K562 (cell line): ENCODE data around the gene CTDSP1. TPM values are rescaled to one million over a fixed set of nuclear protein-coding genes. Genes with fewer than 3 reads are reported as not detected.

ENCODE experiments used
- ATAC-seq: fragments of 200-7000 bp; cut with Tn5 transposase; 3 replicates; pipeline ENCODE4 v1.9.1; 2020; ENCODE audit warnings: moderate library complexity
- BruUV-seq: library from RNA; stranded (reverse); fragments of 400-500 nt; replicated peaks from 2 replicates; lab custom pipeline; 2021; lab: Mats Ljungman, UMichigan
- CTCF ChIA-PET: fragments of 300-600 bp; formaldehyde crosslinking; extraction: SDS; loops from one replicate; lab custom pipeline; 2021; ENCODE audit warnings: low intra/inter-chr PET ratio; lab: Yijun Ruan, JAX
- POLR2A ChIA-PET: fragments of 300-600, 350-650 bp; sonication (Branson Sonifier 250); formaldehyde crosslinking; extraction: SDS; loops from one replicate; lab custom pipeline; 2021; ENCODE audit warnings: antibody characterized with exemption, inconsistent platforms; lab: Yijun Ruan, JAX
- DNase-seq, 4 experiments: peaks; one replicate each; pipeline versions ENCODE4 v3.0.0 to v3.0.0-alpha.2; 2011 to 2018; ENCODE audit warnings: low spot score in 3 of 4, mixed read lengths in 3 of 4; ENCODE audit errors: extremely low read depth in 1 of 4
- FAIRE-seq: peaks from 2 replicates; lab custom pipeline; 2011; peaks lifted over from hg19 to GRCh38; lab: Jason Lieb, UNC
- H2AFZ ChIP-seq: 2 replicates; pipeline ENCODE4 v1.6.0; 2011; ENCODE audit warnings: low read depth, low read length, control low read depth, inconsistent platforms
- H3K27ac ChIP-seq: fragments of 200-600 bp; 3 replicates; pipeline ENCODE4 v1.8.0; 2011; ENCODE audit warnings: low read depth, mild to moderate bottlenecking, control low read depth, inconsistent platforms, low read length, moderate library complexity, mixed read lengths; ENCODE audit errors: extremely low read depth
- H3K27me3 ChIP-seq, 2 experiments: fragments of 300-600 bp in 1 of 2; 2 replicates in 1 of 2; 3 replicates in 1 of 2; pipeline versions ENCODE4 v1.6.0 to v1.8.0; 2011; ENCODE audit warnings: inconsistent platforms in 2 of 2, low read length in 2 of 2, mild to moderate bottlenecking in 1 of 2, mixed read lengths in 1 of 2, moderate library complexity in 1 of 2; ENCODE audit not compliant: control insufficient read depth in 2 of 2, insufficient read depth in 2 of 2
- H3K36me3 ChIP-seq: fragments of 300-600 bp; 3 replicates; pipeline ENCODE4 v1.8.0; 2011; ENCODE audit warnings: mild to moderate bottlenecking, low read length, inconsistent platforms; ENCODE audit not compliant: control insufficient read depth, insufficient read depth
- H3K4me1 ChIP-seq, 2 experiments: fragments of 200-600 bp in 1 of 2; replicated peaks in 1 of 2; 2 replicates in 1 of 2; 3 replicates in 1 of 2; pipeline versions ENCODE4 v1.5.1 to v1.8.0; 2011; ENCODE audit warnings: inconsistent platforms in 2 of 2, low read length in 2 of 2, mild to moderate bottlenecking in 1 of 2, mixed read lengths in 1 of 2, moderate library complexity in 1 of 2; ENCODE audit not compliant: control insufficient read depth in 2 of 2, insufficient read depth in 2 of 2
- H3K4me2 ChIP-seq: 2 replicates; pipeline ENCODE4 v1.6.1; 2011; ENCODE audit warnings: low read length, control low read depth, inconsistent platforms, mixed read lengths; ENCODE audit not compliant: insufficient read depth
- H3K4me3 ChIP-seq: fragments of 200-600 bp; sonication (generic), shearing (Covaris generic); 2 replicates; pipeline ENCODE4 v1.5.1; 2016; ENCODE audit warnings: control low read depth, inconsistent platforms
- H3K79me2 ChIP-seq: fragments of 200-600 bp; 3 replicates; pipeline ENCODE4 v1.8.0; 2011; ENCODE audit warnings: low read length, inconsistent platforms; ENCODE audit not compliant: control insufficient read depth, insufficient read depth
- H3K9ac ChIP-seq, 2 experiments: 2 replicates each; pipeline versions ENCODE4 v1.6.0 to v1.6.1; 2011; ENCODE audit warnings: low read depth in 2 of 2, low read length in 2 of 2, control low read depth in 1 of 2, inconsistent platforms in 1 of 2, mild to moderate bottlenecking in 1 of 2, mixed read lengths in 1 of 2; ENCODE audit not compliant: insufficient read depth in 1 of 2
- H3K9me1 ChIP-seq: one replicate; pipeline ENCODE4 v1.6.0; 2011; ENCODE audit warnings: inconsistent platforms, mild to moderate bottlenecking, low read length, moderate library complexity; ENCODE audit not compliant: control insufficient read depth, insufficient read depth
- H3K9me3 ChIP-seq: replicated peaks from 2 replicates; pipeline ENCODE4 v1.5.1; 2011; ENCODE audit warnings: low read depth, low read length, inconsistent platforms; ENCODE audit not compliant: control insufficient read depth, insufficient read depth
- H4K20me1 ChIP-seq: replicated peaks from 2 replicates; pipeline ENCODE4 v1.6.1; 2011; ENCODE audit warnings: low read length, inconsistent platforms, mixed read lengths; ENCODE audit not compliant: control insufficient read depth, insufficient read depth
- KLF13 ChIP-seq: fragments of 450-650 bp; IDR thresholded peaks from 2 replicates; pipeline ENCODE4 v1.6.1; 2016; ENCODE audit warnings: missing genetic modification characterization, low read depth, mild to moderate bottlenecking, missing compliant biosample characterization, moderate library complexity, borderline replicate concordance
- MBD2 ChIP-seq: sonication (generic); IDR thresholded peaks from 2 replicates; pipeline ENCODE4 v1.6.1; 2016; ENCODE audit warnings: low read depth, borderline replicate concordance
- POLR2AphosphoS5 ChIP-seq: IDR thresholded peaks from 2 replicates; pipeline ENCODE4 v1.6.1; 2011; ENCODE audit warnings: mild to moderate bottlenecking, low read depth, low read length, moderate library complexity; ENCODE audit not compliant: control insufficient read depth, insufficient read depth
- SAP30 ChIP-seq: fragments of 200-600 bp; sonication (generic); IDR thresholded peaks from 2 replicates; pipeline ENCODE4 v1.6.1; 2012; ENCODE audit warnings: borderline replicate concordance, low read depth, mild to moderate bottlenecking, moderate library complexity, low read length, control low read depth, inconsistent platforms; ENCODE audit not compliant: insufficient read depth, poor library complexity, severe bottlenecking
- WGBS: fragments of 100-300 bp; shearing (Covaris generic); methylation state at CpG from one replicate; pipeline ENCODE4 v1.1.6; 2016; ENCODE audit warnings: low coverage, mixed read lengths; ENCODE audit not compliant: insufficient coverage; ENCODE audit errors: missing lambda C conversion rate; 5-methylcytosine and 5-hydroxymethylcytosine counted together
- in situ Hi-C: fragments of 300-500 bp; cut with MboI; formaldehyde crosslinking; loops from 4 replicates; pipeline ENCODE4 v1.15.0; 2018; ENCODE audit warnings: inconsistent platforms, mixed read lengths
- intact Hi-C: fragments of 100-400 bp; cut with micrococcal nuclease; formaldehyde crosslinking; loops from 2 replicates; pipeline ENCODE4 v1.14.2; 2022
- polyA plus RNA-seq, 8 experiments: library from polyadenylated mRNA; depleted of rRNA in 4 of 8; stranded (reverse) in 5 of 8; unstranded in 3 of 8; fragments of >200 nt; fragmentation: Nextera tagmentation in 2 of 8; fragmentation: Illumina TruSeq in 1 of 8; extraction: Ambion mirVana in 2 of 8; extraction: Trizol in 1 of 8; gene quantifications; 2 replicates each; pipeline versions ENCODE4 v1.2.1 to v1.2.3, GENCODE V29; 2011 to 2014; ENCODE audit warnings: inconsistent platforms in 1 of 8, missing spikeins in 1 of 8
- total RNA-seq, 7 experiments: library from RNA; depleted of rRNA in 6 of 7; stranded (reverse); fragments of >200 nt in 6 of 7; fragmentation: Illumina TruSeq in 2 of 7; extraction: Trizol in 2 of 7; gene quantifications; 2 replicates each; pipeline versions ENCODE4 v1.2.1 to v1.2.3, GENCODE V29; 2011 to 2021; ENCODE audit warnings: low replicate concordance in 1 of 7
- TF ChIP-seq, protein P1 (sequence below), 2 experiments: fragments of 450-650 bp in 1 of 2; sonication (generic) in 1 of 2; formaldehyde crosslinking in 1 of 2; IDR thresholded peaks in 1 of 2; conservative IDR thresholded peaks in 1 of 2; 2 replicates each; pipeline versions ENCODE4 v1.6.1 to v1.8.1; 2016 to 2023; ENCODE audit warnings: mild to moderate bottlenecking in 2 of 2, moderate library complexity in 2 of 2, inconsistent platforms in 1 of 2, missing genetic modification reagents in 1 of 2
- TF ChIP-seq, protein P2 (sequence below): fragments of 450-650 bp; formaldehyde crosslinking; IDR thresholded peaks from 2 replicates; pipeline ENCODE4 v1.4.0; 2022; ENCODE audit warnings: mild to moderate bottlenecking, moderate library complexity
- TF ChIP-seq, protein P3 (sequence below): IDR thresholded peaks from 2 replicates; pipeline ENCODE4 v1.6.1; 2011; ENCODE audit warnings: borderline replicate concordance, low read depth, mild to moderate bottlenecking, moderate library complexity, low read length; ENCODE audit not compliant: insufficient read depth, poor library complexity, severe bottlenecking

The CTDSP1 gene
- total and polyA plus RNA-seq, 9 of the 15 experiments (the other 6 are each of a cell fraction or from before 2014, with no cell fraction given) = 2.4 to 74.8 (median 45.8) TPM

DNA sequence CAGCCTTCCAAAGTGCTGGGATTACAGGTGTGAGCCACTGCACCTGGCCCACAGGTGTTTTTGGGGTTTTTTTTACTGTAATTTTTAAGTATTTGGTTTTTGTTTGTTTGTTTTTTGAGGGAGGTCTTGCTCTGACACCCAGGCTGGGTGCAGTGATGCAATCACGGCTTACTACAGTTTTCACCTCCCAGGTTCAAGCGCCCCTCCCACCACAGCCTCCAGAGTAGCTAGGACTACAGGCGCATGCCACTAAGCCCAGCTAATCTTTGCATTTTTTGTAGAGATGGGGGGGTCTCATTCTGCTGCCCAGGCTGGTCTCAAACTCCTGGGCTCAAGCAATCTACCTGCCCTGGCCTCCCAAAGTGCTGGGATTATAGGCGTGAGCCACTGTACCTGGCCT lies 24.9 kb upstream of the CTDSP1 start:
- H3K36me3 ChIP-seq = no peaks in the 10 kb centered on the region
- DNase-seq (no peak), ATAC-seq (no peak)
- BruUV-seq = no TSS peak
- in situ Hi-C loops = no loop called here
- no peaks in the 10 kb centered on the region for H3K27me3 ChIP-seq
- intact Hi-C loops = no loop called here
- H3K79me2 ChIP-seq = no peaks in the 10 kb centered on the region
- no peak overlapping the region for H3K9ac ChIP-seq
- H4K20me1 ChIP-seq = no peaks in the 10 kb centered on the region
- WGBS = 33% methylated on average over 1 of the region's 4 CpGs
- POLR2A ChIA-PET = interaction anchor here (0.5 to 0.7 kb wide), 3 partner anchors 84 to 208 kb away, joined by 3 to 5 read pairs (median 4); no protein-coding TSS in a partner anchor
- no peaks in the 10 kb centered on the region for H3K9me1 ChIP-seq
- H3K4me3 ChIP-seq = no peak overlapping the region
- H3K27ac ChIP-seq = no peak overlapping the region
- H3K9me3 ChIP-seq = no peaks in the 10 kb centered on the region
- no peak for TF ChIP-seq MBD2
- TF ChIP-seq, protein P1, sequence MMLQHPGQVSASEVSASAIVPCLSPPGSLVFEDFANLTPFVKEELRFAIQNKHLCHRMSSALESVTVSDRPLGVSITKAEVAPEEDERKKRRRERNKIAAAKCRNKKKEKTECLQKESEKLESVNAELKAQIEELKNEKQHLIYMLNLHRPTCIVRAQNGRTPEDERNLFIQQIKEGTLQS (IDR thresholded peaks at IDR 0.05) = peak; percentile 52
- TF ChIP-seq, protein P1 (CRISPR knock-in tag; conservative IDR thresholded peaks at IDR 0.05) = no peak
- TF ChIP-seq, all 486 proteins: peak for 1
- H2AFZ ChIP-seq = no peak overlapping the region
- 0 out of 5 replicates have a peak, but pooled peaks cover 0 to 2% of the 10 kb centered on the region in 2 experiments for H3K4me1 ChIP-seq
- CTCF ChIA-PET = no interaction called here
- no peak for FAIRE-seq
- no peak overlapping the region for H3K4me2 ChIP-seq

DNA sequence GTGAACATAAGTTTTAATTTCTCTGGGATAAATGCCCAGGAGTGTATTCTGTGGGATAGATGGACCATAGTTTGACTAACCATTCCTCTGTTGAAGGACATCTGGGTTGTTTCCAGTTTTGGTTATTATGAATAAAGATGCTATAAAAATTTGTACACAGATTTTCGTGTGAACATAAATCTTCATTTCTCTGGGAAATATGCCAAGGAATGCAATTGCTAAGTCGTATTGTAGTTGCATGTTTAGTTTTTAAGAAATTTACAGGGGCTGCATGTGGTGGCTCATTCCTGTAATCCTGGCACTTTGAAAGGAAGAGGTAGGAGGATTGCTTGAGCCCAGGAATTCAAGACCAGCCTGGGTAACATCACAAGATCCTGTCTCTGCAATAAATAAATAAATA lies 24.5 kb upstream of the CTDSP1 start:
- WGBS = 6% methylated on average over 2 of the region's 2 CpGs
- H3K4me3 ChIP-seq = no peak overlapping the region
- CTCF ChIA-PET = no interaction called here
- H3K27me3 ChIP-seq = no peaks in the 10 kb centered on the region
- H3K27ac ChIP-seq = no peak overlapping the region
- H3K4me2 ChIP-seq = no peak overlapping the region
- H3K9me3 ChIP-seq = no peaks in the 10 kb centered on the region
- intact Hi-C loops (no loop called here), in situ Hi-C loops (no loop called here)
- H3K79me2 ChIP-seq = no peaks in the 10 kb centered on the region
- no peaks in the 10 kb centered on the region for H4K20me1 ChIP-seq
- H3K4me1 ChIP-seq = 0 out of 5 replicates have a peak, but pooled peaks cover 0 to 2% of the 10 kb centered on the region in 2 experiments
- no TSS peak for BruUV-seq
- no peak overlapping the region for H2AFZ ChIP-seq
- POLR2A ChIA-PET = interaction anchor here (0.7 kb wide), 1 partner anchor 84 kb away, joined by 5 read pairs; no protein-coding TSS in a partner anchor
- DNase-seq (no peak), FAIRE-seq (no peak), ATAC-seq (no peak)
- H3K36me3 ChIP-seq = no peaks in the 10 kb centered on the region
- H3K9me1 ChIP-seq = no peaks in the 10 kb centered on the region
- no peak overlapping the region for H3K9ac ChIP-seq
- TF ChIP-seq, protein P2, sequence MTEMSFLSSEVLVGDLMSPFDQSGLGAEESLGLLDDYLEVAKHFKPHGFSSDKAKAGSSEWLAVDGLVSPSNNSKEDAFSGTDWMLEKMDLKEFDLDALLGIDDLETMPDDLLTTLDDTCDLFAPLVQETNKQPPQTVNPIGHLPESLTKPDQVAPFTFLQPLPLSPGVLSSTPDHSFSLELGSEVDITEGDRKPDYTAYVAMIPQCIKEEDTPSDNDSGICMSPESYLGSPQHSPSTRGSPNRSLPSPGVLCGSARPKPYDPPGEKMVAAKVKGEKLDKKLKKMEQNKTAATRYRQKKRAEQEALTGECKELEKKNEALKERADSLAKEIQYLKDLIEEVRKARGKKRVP (CRISPR knock-in tag) = no peak
- no peak for TF ChIP-seq SAP30
- no peak for TF ChIP-seq KLF13 (tag)
- TF ChIP-seq POLR2AphosphoS5 = no peak
- TF ChIP-seq, protein P3, sequence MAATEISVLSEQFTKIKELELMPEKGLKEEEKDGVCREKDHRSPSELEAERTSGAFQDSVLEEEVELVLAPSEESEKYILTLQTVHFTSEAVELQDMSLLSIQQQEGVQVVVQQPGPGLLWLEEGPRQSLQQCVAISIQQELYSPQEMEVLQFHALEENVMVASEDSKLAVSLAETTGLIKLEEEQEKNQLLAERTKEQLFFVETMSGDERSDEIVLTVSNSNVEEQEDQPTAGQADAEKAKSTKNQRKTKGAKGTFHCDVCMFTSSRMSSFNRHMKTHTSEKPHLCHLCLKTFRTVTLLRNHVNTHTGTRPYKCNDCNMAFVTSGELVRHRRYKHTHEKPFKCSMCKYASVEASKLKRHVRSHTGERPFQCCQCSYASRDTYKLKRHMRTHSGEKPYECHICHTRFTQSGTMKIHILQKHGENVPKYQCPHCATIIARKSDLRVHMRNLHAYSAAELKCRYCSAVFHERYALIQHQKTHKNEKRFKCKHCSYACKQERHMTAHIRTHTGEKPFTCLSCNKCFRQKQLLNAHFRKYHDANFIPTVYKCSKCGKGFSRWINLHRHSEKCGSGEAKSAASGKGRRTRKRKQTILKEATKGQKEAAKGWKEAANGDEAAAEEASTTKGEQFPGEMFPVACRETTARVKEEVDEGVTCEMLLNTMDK = no peak
